ENCODE measurements around the gene GIGYF2.

DNA sequence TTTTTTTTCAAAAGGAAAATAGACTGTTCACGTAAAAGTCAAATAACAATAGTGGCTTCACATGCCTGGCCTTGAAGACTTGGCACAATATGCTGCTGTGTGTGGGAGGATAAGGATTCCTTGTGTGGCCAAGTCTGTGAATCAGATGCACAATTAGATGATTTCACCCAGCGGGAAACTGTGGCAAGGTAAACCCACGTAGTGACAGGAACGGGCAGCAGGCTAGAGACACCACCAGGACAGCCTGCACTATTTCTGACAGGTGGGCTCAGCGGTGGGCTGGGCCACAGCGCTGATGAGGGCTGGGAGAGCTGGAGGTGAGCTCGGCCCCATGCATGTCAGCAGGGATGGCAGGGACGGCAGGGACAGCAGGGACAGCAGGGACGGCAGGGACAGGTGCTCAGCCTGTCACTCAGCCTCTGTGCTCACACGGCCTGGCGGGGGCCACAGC is 194.5 kb downstream of the GIGYF2 start:
- TF ChIP-seq POLR2A (IDR thresholded peaks at IDR 0.05) = no peak
- TF ChIP-seq, protein P1, sequence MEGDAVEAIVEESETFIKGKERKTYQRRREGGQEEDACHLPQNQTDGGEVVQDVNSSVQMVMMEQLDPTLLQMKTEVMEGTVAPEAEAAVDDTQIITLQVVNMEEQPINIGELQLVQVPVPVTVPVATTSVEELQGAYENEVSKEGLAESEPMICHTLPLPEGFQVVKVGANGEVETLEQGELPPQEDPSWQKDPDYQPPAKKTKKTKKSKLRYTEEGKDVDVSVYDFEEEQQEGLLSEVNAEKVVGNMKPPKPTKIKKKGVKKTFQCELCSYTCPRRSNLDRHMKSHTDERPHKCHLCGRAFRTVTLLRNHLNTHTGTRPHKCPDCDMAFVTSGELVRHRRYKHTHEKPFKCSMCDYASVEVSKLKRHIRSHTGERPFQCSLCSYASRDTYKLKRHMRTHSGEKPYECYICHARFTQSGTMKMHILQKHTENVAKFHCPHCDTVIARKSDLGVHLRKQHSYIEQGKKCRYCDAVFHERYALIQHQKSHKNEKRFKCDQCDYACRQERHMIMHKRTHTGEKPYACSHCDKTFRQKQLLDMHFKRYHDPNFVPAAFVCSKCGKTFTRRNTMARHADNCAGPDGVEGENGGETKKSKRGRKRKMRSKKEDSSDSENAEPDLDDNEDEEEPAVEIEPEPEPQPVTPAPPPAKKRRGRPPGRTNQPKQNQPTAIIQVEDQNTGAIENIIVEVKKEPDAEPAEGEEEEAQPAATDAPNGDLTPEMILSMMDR (IDR thresholded peaks at IDR 0.05) = no peak
